ENCODE measurements around the gene SMCO4. TPM values are rescaled to one million over a fixed set of nuclear protein-coding genes. Genes with fewer than 3 reads are reported as not detected.

Gene SMCO4, protein sequence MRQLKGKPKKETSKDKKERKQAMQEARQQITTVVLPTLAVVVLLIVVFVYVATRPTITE
- 2.0 and 3.6 TPM in 2 replicates for total RNA-seq
- 7.2 TPM for total RNA-seq (2013)
- 1.3 and 5.1 TPM in 2 replicates for polyA plus RNA-seq
- polyA minus RNA-seq, result 4.4 and 4.9 TPM in 2 replicates

DNA sequence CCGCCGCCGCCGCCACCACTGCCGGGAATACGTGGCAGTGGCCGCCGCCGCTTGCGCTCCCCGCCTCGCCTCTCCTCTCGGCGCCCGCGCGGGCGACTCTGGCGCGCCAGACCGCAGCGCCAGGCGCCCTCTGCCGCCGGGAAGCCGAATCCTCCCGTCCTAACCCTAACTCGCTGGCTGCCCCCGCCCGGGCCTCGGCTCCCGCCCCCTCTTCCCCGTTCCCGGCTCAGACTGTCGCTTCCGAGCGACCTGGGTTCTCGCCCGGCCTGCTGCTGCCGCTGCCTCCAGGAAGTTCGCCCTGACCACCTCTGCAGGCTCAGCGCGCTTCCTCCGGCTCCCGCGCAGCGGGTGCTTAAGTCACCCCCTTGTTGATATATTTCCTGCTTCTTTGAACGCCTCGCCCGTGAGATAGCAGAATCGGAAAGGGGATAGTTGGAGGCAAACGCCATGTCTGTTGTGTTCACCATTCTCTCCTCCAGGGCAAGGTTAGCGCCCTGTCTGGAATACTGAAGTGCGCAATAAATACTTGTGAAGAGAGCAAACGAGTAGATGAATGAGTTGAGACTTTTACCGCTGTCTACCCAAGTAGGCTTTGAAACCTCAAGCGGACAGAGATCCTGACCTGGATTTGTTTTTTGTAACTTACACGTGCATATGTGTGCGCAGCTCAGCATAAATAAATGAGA lies at the start of gene SMCO4:
SMCO4 (minus strand) TSS at position 100 of the 686 bp plus-strand sequence. CDS start 64,202 bp downstream, outside the sequence.
- DNase-seq (peak; percentile 80), ATAC-seq (ENCODE audit: low read depth) (peak; percentile 85)
- intact Hi-C loops (cut with micrococcal nuclease), result loop anchor here (1.0 to 5.0 kb wide), 2 partner anchors 109 to 309 kb away; no protein-coding TSS in a partner anchor
- peaks cover 8 to 14% of the 10 kb centered on the region in 2 donors for H3K4me1 ChIP-seq (ENCODE audit: control insufficient read depth in 2 of 2, insufficient read depth in 2 of 2, low read length in 2 of 2)
- peak within 1 kb of the TSS in 1 of 2 donors; percentile 15 for H3K27ac ChIP-seq (ENCODE audit: low read length in 2 of 2)
- peaks cover 19% of the 10 kb centered on the region for H3K27me3 Mint-ChIP-seq
- peak within 1 kb of the TSS; percentile 95 for H3K4me2 ChIP-seq (replicated peaks; ENCODE audit: low read depth, low read length, poor library complexity, severe bottlenecking)
- 5% methylated on average over 58 of the region's 59 CpGs for WGBS (ENCODE audit: insufficient coverage)
- POLR2A ChIA-PET, result no interaction called here
- H3K9me3 ChIP-seq (ENCODE audit: control extremely low read depth in 1 of 3, control insufficient read depth in 2 of 3, insufficient read depth in 1 of 3, low read length in 2 of 3), result no peaks in the 10 kb centered on the region
- peak within 1 kb of the TSS; percentile 90 for H3K4me3 Mint-ChIP-seq
- H3K4me1 Mint-ChIP-seq, result peaks cover 17% of the 10 kb centered on the region
- H3K27ac Mint-ChIP-seq, result peak within 1 kb of the TSS; percentile 83
- no peaks in the 10 kb centered on the region for H3K9me3 Mint-ChIP-seq (ENCODE audit: insufficient read depth)
- no peaks in the 10 kb centered on the region for H4K20me1 ChIP-seq (ENCODE audit: control insufficient read depth, insufficient read depth, low read length, poor library complexity, severe bottlenecking)
- TF ChIP-seq, protein P1, sequence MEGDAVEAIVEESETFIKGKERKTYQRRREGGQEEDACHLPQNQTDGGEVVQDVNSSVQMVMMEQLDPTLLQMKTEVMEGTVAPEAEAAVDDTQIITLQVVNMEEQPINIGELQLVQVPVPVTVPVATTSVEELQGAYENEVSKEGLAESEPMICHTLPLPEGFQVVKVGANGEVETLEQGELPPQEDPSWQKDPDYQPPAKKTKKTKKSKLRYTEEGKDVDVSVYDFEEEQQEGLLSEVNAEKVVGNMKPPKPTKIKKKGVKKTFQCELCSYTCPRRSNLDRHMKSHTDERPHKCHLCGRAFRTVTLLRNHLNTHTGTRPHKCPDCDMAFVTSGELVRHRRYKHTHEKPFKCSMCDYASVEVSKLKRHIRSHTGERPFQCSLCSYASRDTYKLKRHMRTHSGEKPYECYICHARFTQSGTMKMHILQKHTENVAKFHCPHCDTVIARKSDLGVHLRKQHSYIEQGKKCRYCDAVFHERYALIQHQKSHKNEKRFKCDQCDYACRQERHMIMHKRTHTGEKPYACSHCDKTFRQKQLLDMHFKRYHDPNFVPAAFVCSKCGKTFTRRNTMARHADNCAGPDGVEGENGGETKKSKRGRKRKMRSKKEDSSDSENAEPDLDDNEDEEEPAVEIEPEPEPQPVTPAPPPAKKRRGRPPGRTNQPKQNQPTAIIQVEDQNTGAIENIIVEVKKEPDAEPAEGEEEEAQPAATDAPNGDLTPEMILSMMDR (IDR thresholded peaks at IDR 0.05), result peak; percentile 65
- TF ChIP-seq EZH2 (IDR thresholded peaks at IDR 0.05; ENCODE audit: borderline replicate concordance, insufficient read depth, low read depth, low read length, poor library complexity, severe bottlenecking), result no peak
- H3K36me3 ChIP-seq (replicated peaks in 1 of 2; ENCODE audit: control extremely low read depth in 1 of 2, control insufficient read depth in 1 of 2, extremely low read depth in 1 of 2, insufficient read depth in 2 of 2, low read length in 1 of 2), result no peaks in the 10 kb centered on the region
- peaks cover 0 to 7% (median 0%) of the 10 kb centered on the region in 4 experiments for H3K27me3 ChIP-seq (replicated peaks in 1 of 4; ENCODE audit: control extremely low read depth in 1 of 4, control insufficient read depth in 3 of 4, insufficient read depth in 4 of 4, low read length in 3 of 4)
- peak within 1 kb of the TSS; percentile 83 for H2AFZ ChIP-seq (ENCODE audit: insufficient read depth, low read depth, low read length, poor library complexity, severe bottlenecking)
- H3K4me3 ChIP-seq (ENCODE audit: control extremely low read depth in 1 of 5, extremely low read depth in 1 of 5, insufficient read depth in 1 of 5, low read depth in 2 of 5, low read length in 4 of 5), result peak within 1 kb of the TSS; percentile 21 to 87 (median 62)
- no peaks in the 10 kb centered on the region for H3K79me2 ChIP-seq (ENCODE audit: control insufficient read depth, insufficient read depth, low read length)
- CTCF ChIA-PET, result interaction anchor here (1.1 kb wide), 1 partner anchor 309 kb away, joined by 6 read pairs; no protein-coding TSS in a partner anchor
- peak within 1 kb of the TSS; percentile 77 for H3K9ac ChIP-seq (ENCODE audit: low read length)
